Transverse colon (tissue), 4 donors: Measurements from ENCODE around the gene EHMT2. TPM values are rescaled to one million over a fixed set of nuclear protein-coding genes. Genes with fewer than 3 reads are reported as not detected.

ENCODE experiments used
- DNase-seq: peaks from one replicate; pipeline ENCODE4 v3.0.0-alpha.2; 2019
- H3K27ac ChIP-seq, 4 donors: fragments of 200-600 bp; sonication (generic); 2 replicates each; pipeline ENCODE4 v1.5.1; 2016 to 2018; ENCODE audit warnings: inconsistent platforms in 4 of 4
- H3K27me3 ChIP-seq: fragments of 200-600 bp; sonication (generic); 2 replicates; pipeline ENCODE4 v1.5.1; 2017; ENCODE audit warnings: inconsistent platforms
- H3K36me3 ChIP-seq, 4 donors: fragments of 200-600 bp; sonication (generic); 2 replicates each; pipeline ENCODE4 v1.5.1; 2017 to 2019; ENCODE audit warnings: inconsistent platforms in 4 of 4
- H3K4me1 ChIP-seq, 4 donors: fragments of 200-600 bp; sonication (generic); 2 replicates each; pipeline ENCODE4 v1.5.1; 2017 to 2020; ENCODE audit warnings: inconsistent platforms in 4 of 4
- H3K4me3 ChIP-seq, 4 donors: fragments of 200-600 bp; sonication (generic); 1 replicate in 1 of 4; 2 replicates in 3 of 4; pipeline versions ENCODE4 v1.5.1 to v1.6.1; 2017 to 2019; ENCODE audit warnings: inconsistent platforms in 4 of 4
- H3K9me3 ChIP-seq, 2 donors: fragments of 200-600 bp; sonication (generic); 2 replicates each; pipeline ENCODE4 v1.5.1; 2017 to 2019; ENCODE audit warnings: inconsistent platforms in 2 of 2
- CTCF ChIP-seq, 5 experiments: fragments of 200-600 bp in 3 of 5; fragments of 450-650 bp in 2 of 5; sonication (generic) in 3 of 5; IDR thresholded peaks; 1 replicate in 2 of 5; 2 replicates in 3 of 5; pipeline ENCODE4 v1.5.1; 2016 to 2017; ENCODE audit warnings: antibody characterized with exemption in 5 of 5, inconsistent platforms in 3 of 5, mild to moderate bottlenecking in 2 of 5, moderate library complexity in 1 of 5
- EP300 ChIP-seq: sonication (generic); formaldehyde crosslinking; IDR thresholded peaks from one replicate; pipeline ENCODE4 v1.6.1; 2017; ENCODE audit warnings: antibody characterized with exemption, low read depth
- POLR2A ChIP-seq: fragments of 450-650 bp; IDR thresholded peaks from one replicate; pipeline ENCODE4 v1.6.1; 2016; ENCODE audit warnings: antibody characterized with exemption, mild to moderate bottlenecking, moderate library complexity
- POLR2AphosphoS5 ChIP-seq, 3 donors: sonication (generic); formaldehyde crosslinking; IDR thresholded peaks; one replicate each; pipeline ENCODE4 v1.6.1; 2016; ENCODE audit warnings: antibody characterized with exemption in 3 of 3
- WGBS, 2 donors: methylation state at CpG; one replicate each; pipeline ENCODE4 v1.1.5; 2018; ENCODE audit warnings: low coverage in 1 of 2; 5-methylcytosine and 5-hydroxymethylcytosine counted together
- in situ Hi-C, 4 donors: fragments of 200-750 bp; cut with MboI; loops; one replicate each; pipeline versions ENCODE4 v1.15.0 to v1.15.1; 2017; ENCODE audit warnings: low sequenced_read_pairs in 3 of 4, low pct_ligation_motif_present in 1 of 4, low pct_unique_long_range_greater_than_20kb in 1 of 4
- intact Hi-C: fragments of 100-400 bp; cut with DNase I; formaldehyde crosslinking; loops from one replicate; pipeline ENCODE4 v1.15.1; 2023; ENCODE audit warnings: low total_unique reads
- total RNA-seq, 4 donors: library from RNA; depleted of rRNA; stranded (reverse); fragments of >200 nt; gene quantifications; one replicate each; pipeline ENCODE4 v1.1.0, GENCODE V29; 2016

The EHMT2 gene
- total RNA-seq, 4 donors from 2014 or later: 25.9 to 33.3 (median 27.9) TPM

GRCh38 chr6:31888276-31889258 lies 8.9 kb downstream of the EHMT2 start:
- H3K9me3 ChIP-seq: no peaks in the 10 kb centered on the region
- no peaks in the 10 kb centered on the region for H3K27me3 ChIP-seq
- peaks cover 0 to 34% (median 8%) of the 10 kb centered on the region in 4 donors for H3K36me3 ChIP-seq
- no peak overlapping the region for H3K4me3 ChIP-seq
- no peak overlapping the region for H3K27ac ChIP-seq
- TF ChIP-seq EP300: no peak
- TF ChIP-seq POLR2A: no peak
- no peak for TF ChIP-seq POLR2AphosphoS5 (IDR thresholded peaks at IDR 0.05)
- TF ChIP-seq CTCF (IDR thresholded peaks at IDR 0.05): peak; percentile 60 to 83 (median 77)
- intact Hi-C loops: no loop called here
- in situ Hi-C loops: no loop called here
- WGBS, 2 donors: 80% methylated on average over 36 of the region's 43 CpGs; no CpG with 5 or more reads in 1 of the 2 donors
- no peaks in the 10 kb centered on the region for H3K4me1 ChIP-seq
- DNase-seq: peak; percentile 56

- H3K27ac ChIP-seq: no peak overlapping the region
- H3K9me3 ChIP-seq: no peaks in the 10 kb centered on the region
- TF ChIP-seq CTCF (IDR thresholded peaks at IDR 0.05): no peak
- peaks cover 0 to 36% (median 8%) of the 10 kb centered on the region in 4 donors for H3K36me3 ChIP-seq
- H3K27me3 ChIP-seq: no peaks in the 10 kb centered on the region
- H3K4me1 ChIP-seq: no peaks in the 10 kb centered on the region
- WGBS, 2 donors: 91% methylated on average over 19 of the region's 19 CpGs; no CpG with 5 or more reads in 1 of the 2 donors
- intact Hi-C loops: no loop called here
- in situ Hi-C loops: no loop called here
- no peak for DNase-seq
- H3K4me3 ChIP-seq: no peak overlapping the region
These were observed 10.1 kb downstream of the EHMT2 start for GRCh38 chr6:31887173-31888007.

- H3K36me3 ChIP-seq: peaks cover 0 to 36% (median 9%) of the 10 kb centered on the region in 4 donors
- H3K4me3 ChIP-seq: no peak overlapping the region
- intact Hi-C loops: no loop called here
- DNase-seq: no peak
- TF ChIP-seq POLR2AphosphoS5 (IDR thresholded peaks at IDR 0.05): no peak
- peak; percentile 17 for TF ChIP-seq POLR2A
- H3K9me3 ChIP-seq: no peaks in the 10 kb centered on the region
- H3K4me1 ChIP-seq: no peaks in the 10 kb centered on the region
- WGBS, 2 donors: 94% methylated on average over 15 of the region's 18 CpGs; no CpG with 5 or more reads in 1 of the 2 donors
- H3K27me3 ChIP-seq: no peaks in the 10 kb centered on the region
- in situ Hi-C loops: no loop called here
- no peak overlapping the region for H3K27ac ChIP-seq
These were observed 10.9 kb downstream of the EHMT2 start for GRCh38 chr6:31886541-31886991.

GRCh38 chr6:31884528-31885035 lies 12.9 kb downstream of the EHMT2 start:
- H3K27me3 ChIP-seq: no peaks in the 10 kb centered on the region
- in situ Hi-C loops (no loop called here), intact Hi-C loops (no loop called here)
- no peak for TF ChIP-seq EP300
- TF ChIP-seq POLR2A: no peak
- no peak for TF ChIP-seq CTCF (IDR thresholded peaks at IDR 0.05)
- TF ChIP-seq POLR2AphosphoS5 (IDR thresholded peaks at IDR 0.05): no peak
- WGBS, 2 donors: 94% methylated on average over 21 of the region's 22 CpGs; no CpG with 5 or more reads in 1 of the 2 donors
- peaks cover 0 to 7% (median 4%) of the 10 kb centered on the region in 4 donors for H3K4me1 ChIP-seq
- no peak overlapping the region for H3K27ac ChIP-seq
- peaks cover 0 to 37% (median 16%) of the 10 kb centered on the region in 4 donors for H3K36me3 ChIP-seq
- DNase-seq: no peak
- no peaks in the 10 kb centered on the region for H3K9me3 ChIP-seq
- no peak overlapping the region for H3K4me3 ChIP-seq
